ELR (cell line): ENCODE data around the gene CACNA2D3.
"Not testable (repeated sequence)": the region's sequence is repeated elsewhere in the genome, so short reads cannot be mapped to it uniquely, and the experiment has no call there.

Experiments
- DNase-seq: peaks from one replicate; pipeline ENCODE4 v3.0.0-alpha.2; 2015; ENCODE audit warnings: low read depth

The CACNA2D3 gene

DNA sequence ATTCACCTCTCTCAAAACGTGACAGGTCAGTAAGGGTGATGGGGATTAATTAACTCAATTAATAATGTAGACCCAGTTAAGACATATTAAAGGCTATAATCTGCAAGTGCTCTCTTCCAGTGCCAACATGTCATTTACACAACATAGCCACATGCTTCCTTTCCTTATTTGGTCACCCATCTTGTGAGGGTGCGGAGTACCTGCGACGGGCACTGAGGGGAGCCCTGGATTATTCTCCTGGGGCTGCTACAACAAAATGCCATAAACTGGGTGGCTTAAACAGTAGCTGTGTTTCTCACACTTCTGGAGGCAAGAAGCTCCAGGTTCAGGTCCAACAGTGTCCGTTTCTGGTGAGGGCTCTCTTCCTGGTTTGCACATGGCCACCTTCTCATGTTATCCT lies 962.9 kb downstream of the CACNA2D3 start:
- no peak for DNase-seq

- DNase-seq = no peak
Measured at GRCh38 chr3:55089211-55089610, 966.9 kb downstream of the CACNA2D3 start.

DNA sequence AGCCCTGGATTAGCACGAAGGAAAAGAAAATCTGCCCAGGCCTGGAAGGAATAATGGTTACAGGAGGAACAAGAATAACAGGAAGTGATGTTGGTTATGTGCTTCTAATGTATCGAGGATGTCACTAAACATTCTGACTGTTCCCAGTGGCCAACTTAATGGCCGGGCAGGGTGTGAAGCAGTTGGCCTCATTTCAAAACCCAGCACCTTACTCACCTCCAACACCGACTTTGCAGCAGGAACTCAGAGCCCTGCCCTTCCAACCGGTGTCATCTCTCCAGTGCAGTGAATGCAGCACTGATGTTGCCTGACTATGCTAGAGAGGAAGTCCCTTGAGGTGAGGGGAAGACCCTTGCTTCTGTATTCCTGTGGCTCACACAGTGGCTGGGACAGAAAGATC lies 967.9 kb downstream of the CACNA2D3 start:
- DNase-seq = no peak

GRCh38 chr3:55090746-55091145 lies 968.4 kb downstream of the CACNA2D3 start:
- no peak for DNase-seq

DNA sequence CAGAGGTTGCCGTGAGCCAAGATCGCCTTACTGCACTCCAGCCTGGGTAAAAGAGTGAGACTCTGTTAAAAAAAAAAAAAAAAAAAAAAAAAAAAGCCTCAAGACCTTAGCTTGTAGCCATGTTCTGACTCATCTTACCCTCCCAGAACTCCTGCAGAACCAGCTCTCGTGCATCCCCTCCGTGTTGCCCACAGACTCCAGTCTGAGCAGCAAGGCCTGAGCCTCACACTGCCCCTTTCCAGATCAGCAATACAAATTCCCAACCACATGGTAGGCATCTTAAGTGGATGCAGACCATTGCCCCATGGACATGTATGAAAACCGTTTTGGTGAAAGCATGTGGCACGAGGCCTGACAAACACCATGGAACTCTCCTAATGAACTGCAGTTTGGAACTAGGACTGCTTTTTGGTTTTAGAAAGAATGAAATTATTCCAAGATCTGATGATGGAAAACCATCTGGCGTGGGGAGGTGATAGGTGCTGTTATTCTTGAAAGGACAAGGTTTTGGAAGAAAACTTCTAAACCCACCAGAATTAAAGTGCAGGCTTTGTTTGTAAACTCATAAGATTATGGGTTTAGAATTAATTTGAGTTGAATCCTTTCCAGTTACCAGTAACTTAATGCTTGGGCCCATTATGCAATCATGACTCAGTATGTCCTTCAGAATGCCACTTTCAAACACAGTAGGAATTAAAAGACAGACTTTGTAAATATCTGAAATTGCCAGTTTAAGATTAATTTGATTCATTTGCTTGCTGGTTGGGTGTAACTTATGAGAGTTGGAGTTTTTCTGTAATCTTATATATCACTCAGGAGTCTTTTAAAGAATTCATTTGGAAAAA lies 969.3 kb downstream of the CACNA2D3 start:
- DNase-seq = peak; percentile 58

- DNase-seq = no peak
Measured at GRCh38 chr3:55094676-55095075, 972.3 kb downstream of the CACNA2D3 start.

DNA sequence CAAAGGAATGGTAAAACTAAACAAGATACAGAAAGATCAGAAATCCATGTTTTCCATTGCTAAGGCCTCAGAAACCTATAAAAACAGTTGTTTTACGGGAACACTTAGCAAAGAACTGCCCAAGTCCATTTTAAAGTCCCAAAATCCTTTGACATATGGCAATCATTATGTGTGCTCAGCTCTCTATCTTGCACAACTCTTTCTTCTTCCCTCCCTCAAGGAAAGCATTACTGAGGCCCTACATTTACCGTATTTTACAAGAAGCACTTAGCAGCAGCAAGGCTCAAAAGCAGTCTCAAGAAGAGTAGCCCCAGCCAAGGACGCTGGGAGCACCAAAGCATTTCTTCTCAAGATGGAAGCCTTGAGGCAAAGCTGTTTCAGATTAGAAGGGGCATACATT lies 975.1 kb downstream of the CACNA2D3 start:
- no peak for DNase-seq

- DNase-seq = no peak
Measured at GRCh38 chr3:55105647-55106046, 983.3 kb downstream of the CACNA2D3 start.

DNA sequence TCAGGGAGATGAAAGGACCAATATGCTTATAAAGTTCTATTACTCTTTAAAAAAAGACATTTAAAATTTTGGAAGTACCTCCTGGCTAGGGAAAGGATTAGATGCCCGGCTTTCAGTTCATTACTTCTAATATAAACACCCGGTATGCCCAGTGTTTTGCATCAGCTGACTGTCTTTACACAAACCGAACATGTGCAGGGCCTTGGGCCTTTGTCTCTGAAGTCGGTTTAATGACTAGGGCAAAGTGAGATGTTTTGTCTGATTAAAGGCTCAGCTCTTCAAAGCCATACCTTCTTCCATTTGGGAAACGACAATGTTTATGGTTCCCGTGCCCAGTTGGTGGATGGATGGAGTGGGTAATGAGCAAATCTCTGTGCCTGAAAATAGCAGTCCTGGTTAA lies 984.8 kb downstream of the CACNA2D3 start:
- DNase-seq = no peak

- DNase-seq = not testable (repeated sequence)
Measured at GRCh38 chr3:55111906-55112305, 989.6 kb downstream of the CACNA2D3 start.

GRCh38 chr3:55118451-55118850 lies 996.1 kb downstream of the CACNA2D3 start:
- no peak for DNase-seq

DNA sequence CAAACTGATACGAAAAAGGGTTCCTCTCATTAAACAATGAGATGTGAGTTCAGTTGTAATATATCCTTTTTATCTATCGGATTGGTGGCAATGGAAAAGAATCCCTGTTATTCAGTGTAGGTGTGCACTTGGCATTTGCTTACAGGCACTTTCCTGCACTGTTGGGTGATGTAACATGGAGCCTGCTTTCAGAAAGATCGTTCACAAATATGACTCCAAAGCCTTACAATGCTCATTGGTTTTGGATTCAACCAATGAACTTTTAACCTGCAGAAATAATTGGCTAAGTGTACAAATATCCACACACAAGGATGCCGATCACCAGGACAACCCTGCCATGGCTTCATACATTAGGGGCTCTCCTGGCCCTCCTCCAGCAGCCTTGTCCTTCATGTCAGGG lies 996.9 kb downstream of the CACNA2D3 start:
- DNase-seq = no peak

DNA sequence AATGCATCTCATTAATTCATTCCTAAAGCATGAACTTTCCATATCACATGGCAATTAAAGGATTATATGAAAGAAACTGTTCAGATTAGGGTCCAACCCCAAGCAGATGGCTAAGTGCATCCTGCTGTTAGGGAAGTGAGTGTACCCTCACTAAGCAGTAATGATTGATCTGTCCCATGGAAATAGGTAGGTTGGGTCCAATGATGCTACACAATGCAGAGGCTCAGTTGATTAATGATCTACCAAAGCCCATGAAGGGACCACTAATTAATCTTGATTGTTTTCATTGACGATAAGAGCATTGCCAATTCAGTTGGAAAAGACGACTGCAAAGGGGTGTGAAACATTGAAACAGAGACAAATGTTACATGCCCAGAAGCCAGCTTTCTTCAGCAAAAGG lies 1000.0 kb downstream of the CACNA2D3 start:
- no peak for DNase-seq
